ENCODE results near the gene TPPP2.

DNA sequence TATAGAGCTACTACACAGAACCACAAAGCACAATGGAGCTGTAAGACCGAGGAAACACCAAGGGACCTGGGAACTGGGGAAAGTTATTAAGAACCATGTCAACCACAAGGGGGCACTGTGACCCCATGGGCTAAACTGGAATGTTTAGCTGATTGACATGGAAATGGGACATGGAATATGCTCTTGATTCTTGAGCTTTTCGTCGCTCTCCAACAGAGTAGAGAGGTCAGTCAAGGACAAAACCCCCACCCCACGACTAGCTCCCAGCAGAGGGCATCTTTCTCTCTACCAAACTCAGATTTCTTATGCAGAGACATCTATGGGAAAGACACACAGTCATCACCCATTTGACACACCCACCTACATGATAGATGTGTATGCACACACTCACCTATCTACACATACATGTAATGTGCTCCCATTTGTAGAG, 15.2 kb upstream of the TPPP2 start:
- TF ChIP-seq TAF1 (IDR thresholded peaks at IDR 0.05; ENCODE audit: borderline replicate concordance, low read depth, low read length), result no peak
- TF ChIP-seq NRF1 (IDR thresholded peaks at IDR 0.05; ENCODE audit: low read depth, low read length), result peak; percentile 17; the same call in 1 of the 2 replicates
- no peak for TF ChIP-seq EZH2phosphoT487 (IDR thresholded peaks at IDR 0.05; ENCODE audit: borderline replicate concordance, low read depth)
